ENCODE measurements around the gene CPZ. TPM values are rescaled to one million over a fixed set of nuclear protein-coding genes. Genes with fewer than 3 reads are reported as not detected.
A peak's percentile ranks its signal among the peaks of the same experiment; 100 is the strongest.

Gene CPZ
- total RNA-seq, 1 donor from 2014 or later = not detected

DNA sequence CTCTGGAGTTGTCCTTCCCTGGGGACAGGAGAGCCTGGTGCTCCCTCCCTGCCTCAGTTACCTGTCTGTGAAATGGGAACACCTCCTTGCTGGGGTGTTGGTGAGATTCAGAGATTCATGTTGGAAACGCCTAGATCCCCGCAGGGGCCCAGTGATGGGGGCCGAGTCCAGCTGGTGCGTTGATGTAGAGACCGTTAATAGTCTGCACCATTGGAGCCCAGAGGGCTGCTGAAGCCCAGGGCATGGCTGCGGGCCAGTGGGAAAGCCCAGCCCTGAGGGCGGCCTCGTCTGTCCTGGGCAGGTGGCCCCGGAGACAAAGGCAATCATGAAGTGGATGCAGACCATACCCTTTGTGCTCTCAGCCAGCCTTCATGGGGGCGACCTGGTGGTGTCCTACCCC, 14.4 kb downstream of the CPZ start:
- H3K36me3 Mint-ChIP-seq (ENCODE audit: low read depth) = no peaks in the 10 kb centered on the region
- intact Hi-C loops (cut with micrococcal nuclease) = loop anchor here (10.0 kb wide), 1 partner anchor 308 kb away; no protein-coding TSS in a partner anchor
- no peaks in the 10 kb centered on the region for H3K27me3 Mint-ChIP-seq (ENCODE audit: low read depth)
- no peak overlapping the region for H3K4me3 Mint-ChIP-seq (ENCODE audit: low read depth)
- H3K27ac Mint-ChIP-seq = no peak overlapping the region
- DNase-seq (ENCODE audit: low spot score) = no peak
- no peaks in the 10 kb centered on the region for H3K9me3 Mint-ChIP-seq
- no peaks in the 10 kb centered on the region for H3K4me1 Mint-ChIP-seq (ENCODE audit: low read depth)

- intact Hi-C loops (cut with micrococcal nuclease) = loop anchor here (10.0 kb wide), 1 partner anchor 307 kb away; no protein-coding TSS in a partner anchor
- H3K4me3 Mint-ChIP-seq (ENCODE audit: low read depth) = no peak overlapping the region
- H3K27me3 Mint-ChIP-seq (ENCODE audit: low read depth) = no peaks in the 10 kb centered on the region
- H3K9me3 Mint-ChIP-seq = no peaks in the 10 kb centered on the region
- no peaks in the 10 kb centered on the region for H3K36me3 Mint-ChIP-seq (ENCODE audit: low read depth)
- no peak overlapping the region for H3K27ac Mint-ChIP-seq
- peak; percentile 14 for DNase-seq (ENCODE audit: low spot score)
- no peaks in the 10 kb centered on the region for H3K4me1 Mint-ChIP-seq (ENCODE audit: low read depth)
Measured at GRCh38 chr4:8607603-8608481, 15.3 kb downstream of the CPZ start.

GRCh38 chr4:8608714-8609391, 16.3 kb downstream of the CPZ start:
- no peak overlapping the region for H3K27ac Mint-ChIP-seq
- no peaks in the 10 kb centered on the region for H3K4me1 Mint-ChIP-seq (ENCODE audit: low read depth)
- no peak for DNase-seq (ENCODE audit: low spot score)
- intact Hi-C loops (cut with micrococcal nuclease) = loop anchor here (10.0 kb wide), 1 partner anchor 306 kb away; no protein-coding TSS in a partner anchor
- H3K9me3 Mint-ChIP-seq = no peaks in the 10 kb centered on the region
- no peak overlapping the region for H3K4me3 Mint-ChIP-seq (ENCODE audit: low read depth)
- no peaks in the 10 kb centered on the region for H3K27me3 Mint-ChIP-seq (ENCODE audit: low read depth)
- no peaks in the 10 kb centered on the region for H3K36me3 Mint-ChIP-seq (ENCODE audit: low read depth)

GRCh38 chr4:8609406-8609805, 16.8 kb downstream of the CPZ start:
- Mint-ChIP-seq H3K27ac (no peak overlapping the region), H3K9me3 (no peaks in the 10 kb centered on the region)
- intact Hi-C loops (cut with micrococcal nuclease) = loop anchor here (10.0 kb wide), 1 partner anchor 305 kb away; no protein-coding TSS in a partner anchor

GRCh38 chr4:8609824-8610350, 17.3 kb downstream of the CPZ start:
- Mint-ChIP-seq H3K4me1 (ENCODE audit: low read depth) (no peaks in the 10 kb centered on the region), H3K4me3 (ENCODE audit: low read depth) (no peak overlapping the region), H3K27ac (no peak overlapping the region), H3K27me3 (ENCODE audit: low read depth) (no peaks in the 10 kb centered on the region), H3K36me3 (ENCODE audit: low read depth) (no peaks in the 10 kb centered on the region), H3K9me3 (no peaks in the 10 kb centered on the region)
- intact Hi-C loops (cut with micrococcal nuclease) = loop anchor here (10.0 kb wide), 1 partner anchor 305 kb away; no protein-coding TSS in a partner anchor
- no peak for DNase-seq (ENCODE audit: low spot score)

More at GRCh38 chr4:8609406-8609805, 16.8 kb downstream of the CPZ start:
- H3K36me3 Mint-ChIP-seq (ENCODE audit: low read depth) = no peaks in the 10 kb centered on the region
- H3K27me3 Mint-ChIP-seq (ENCODE audit: low read depth) = no peaks in the 10 kb centered on the region
- DNase-seq (ENCODE audit: low spot score) = no peak
- H3K4me1 Mint-ChIP-seq (ENCODE audit: low read depth) = no peaks in the 10 kb centered on the region
- H3K4me3 Mint-ChIP-seq (ENCODE audit: low read depth) = no peak overlapping the region

GRCh38 chr4:8610858-8611616, 18.5 kb downstream of the CPZ start:
- Mint-ChIP-seq H3K4me1 (ENCODE audit: low read depth) (no peaks in the 10 kb centered on the region), H3K27ac (no peak overlapping the region), H3K4me3 (ENCODE audit: low read depth) (no peak overlapping the region), H3K9me3 (no peaks in the 10 kb centered on the region), H3K27me3 (ENCODE audit: low read depth) (no peaks in the 10 kb centered on the region), H3K36me3 (ENCODE audit: low read depth) (no peaks in the 10 kb centered on the region)
- intact Hi-C loops (cut with micrococcal nuclease) = no loop called here
- no peak for DNase-seq (ENCODE audit: low spot score)

GRCh38 chr4:8612646-8613045, 20.1 kb downstream of the CPZ start:
- no peaks in the 10 kb centered on the region for H3K9me3 Mint-ChIP-seq
- no peaks in the 10 kb centered on the region for H3K36me3 Mint-ChIP-seq (ENCODE audit: low read depth)
- intact Hi-C loops (cut with micrococcal nuclease) = no loop called here
- H3K27me3 Mint-ChIP-seq (ENCODE audit: low read depth) = no peaks in the 10 kb centered on the region
- no peaks in the 10 kb centered on the region for H3K4me1 Mint-ChIP-seq (ENCODE audit: low read depth)
- DNase-seq (ENCODE audit: low spot score) = no peak
- H3K4me3 Mint-ChIP-seq (ENCODE audit: low read depth) = no peak overlapping the region
- H3K27ac Mint-ChIP-seq = no peak overlapping the region

GRCh38 chr4:8613421-8614364, 21.1 kb downstream of the CPZ start:
- Mint-ChIP-seq H3K27me3 (ENCODE audit: low read depth) (no peaks in the 10 kb centered on the region), H3K4me3 (ENCODE audit: low read depth) (no peak overlapping the region), H3K9me3 (no peaks in the 10 kb centered on the region), H3K36me3 (ENCODE audit: low read depth) (no peaks in the 10 kb centered on the region), H3K27ac (no peak overlapping the region), H3K4me1 (ENCODE audit: low read depth) (no peaks in the 10 kb centered on the region)
- intact Hi-C loops (cut with micrococcal nuclease) = no loop called here
- no peak for DNase-seq (ENCODE audit: low spot score)

- DNase-seq (ENCODE audit: low spot score) = no peak
- Mint-ChIP-seq H3K36me3 (ENCODE audit: low read depth) (no peaks in the 10 kb centered on the region), H3K4me1 (ENCODE audit: low read depth) (no peaks in the 10 kb centered on the region), H3K4me3 (ENCODE audit: low read depth) (no peak overlapping the region), H3K27ac (no peak overlapping the region), H3K27me3 (ENCODE audit: low read depth) (no peaks in the 10 kb centered on the region), H3K9me3 (no peaks in the 10 kb centered on the region)
- intact Hi-C loops (cut with micrococcal nuclease) = no loop called here
Measured at GRCh38 chr4:8614365-8615193, 22.0 kb downstream of the CPZ start.

DNA sequence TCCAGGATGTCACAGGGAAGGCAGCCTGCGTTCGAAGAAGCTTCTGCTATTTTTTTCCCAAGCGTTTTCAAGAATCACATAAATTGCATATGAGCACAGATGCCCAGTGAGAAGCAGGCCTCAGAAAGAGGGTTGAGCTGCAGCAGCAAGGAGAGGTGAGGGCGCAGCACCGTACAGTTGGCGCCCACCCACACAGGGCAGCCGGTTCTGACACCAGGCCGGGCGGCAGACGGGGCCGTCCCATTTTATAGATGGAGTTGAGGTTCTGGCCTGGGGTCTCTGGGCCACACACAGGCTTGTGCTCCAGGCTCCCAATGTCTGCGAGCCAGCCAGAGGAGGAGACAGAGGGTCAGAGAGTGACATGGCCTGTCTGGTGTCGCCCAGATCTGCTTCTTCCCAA, 22.8 kb downstream of the CPZ start:
- H3K27me3 Mint-ChIP-seq (ENCODE audit: low read depth) = no peaks in the 10 kb centered on the region
- H3K27ac Mint-ChIP-seq = no peak overlapping the region
- no peak overlapping the region for H3K4me3 Mint-ChIP-seq (ENCODE audit: low read depth)
- H3K4me1 Mint-ChIP-seq (ENCODE audit: low read depth) = no peaks in the 10 kb centered on the region
- no peaks in the 10 kb centered on the region for H3K36me3 Mint-ChIP-seq (ENCODE audit: low read depth)
- no peaks in the 10 kb centered on the region for H3K9me3 Mint-ChIP-seq
- intact Hi-C loops (cut with micrococcal nuclease) = no loop called here
- no peak for DNase-seq (ENCODE audit: low spot score)

Data from activated T-helper 2 cell treated with anti-CD3 and anti-CD28 coated beads, Interferon-gamma antibody, Interleukin-2, Interleukin-4, amounts not matched to agents 10 μg/mL and 5 μg/mL and 100 μg/mL, durations not matched to agents 14 hours and 24 hours and 36 hours (primary cell).